GM18508 (cell line): Measurements from ENCODE around the gene SHC2.
"Not testable (repeated sequence)": the region's sequence is repeated elsewhere in the genome, so short reads cannot be mapped to it uniquely, and the experiment has no call there.

Experiments
- ATAC-seq: cut with Tn5 transposase; IDR thresholded peaks from one replicate; pipeline ENCODE4 v1.9.1; 2021; ENCODE audit warnings: moderate number of reproducible peaks; ENCODE audit not compliant: insufficient read depth, unreplicated experiment

Gene SHC2

GRCh38 chr19:394857-395256 lies 66.0 kb downstream of the SHC2 start:
- ATAC-seq = not testable (repeated sequence)

GRCh38 chr19:393560-393959 lies 67.3 kb downstream of the SHC2 start:
- not testable (repeated sequence) for ATAC-seq

DNA sequence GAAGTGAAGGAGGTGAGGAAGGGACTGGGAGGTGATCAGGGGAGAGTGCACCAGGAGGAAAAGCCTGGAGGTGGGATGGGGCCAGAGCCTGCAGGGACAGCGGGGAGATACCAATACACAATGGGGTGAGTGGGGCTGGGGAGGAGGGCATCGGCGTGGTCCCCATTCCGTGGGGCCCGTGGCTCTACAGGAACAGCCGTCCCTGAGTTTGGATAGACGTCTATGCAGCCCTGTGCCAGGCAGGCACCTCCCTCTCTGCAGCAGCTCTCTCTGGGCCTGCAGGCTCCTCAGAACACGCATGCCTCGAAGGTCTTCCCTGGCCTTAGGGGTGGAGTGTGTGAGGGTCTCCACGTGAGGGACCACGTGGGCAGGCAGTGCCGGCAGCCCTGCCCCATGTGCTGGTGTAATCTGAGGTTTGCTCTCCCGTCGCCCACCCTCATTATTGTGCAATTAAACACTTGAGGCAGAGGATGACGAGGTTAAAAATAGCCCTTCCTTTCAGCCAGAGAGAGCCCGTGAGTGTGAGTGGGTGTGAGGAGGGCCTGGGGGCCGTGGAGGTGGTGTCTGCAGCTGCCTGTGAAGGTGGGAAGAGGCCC lies 68.4 kb downstream of the SHC2 start:
- no peak for ATAC-seq

- ATAC-seq = no peak
These were observed 69.0 kb downstream of the SHC2 start for GRCh38 chr19:391726-392374.

DNA sequence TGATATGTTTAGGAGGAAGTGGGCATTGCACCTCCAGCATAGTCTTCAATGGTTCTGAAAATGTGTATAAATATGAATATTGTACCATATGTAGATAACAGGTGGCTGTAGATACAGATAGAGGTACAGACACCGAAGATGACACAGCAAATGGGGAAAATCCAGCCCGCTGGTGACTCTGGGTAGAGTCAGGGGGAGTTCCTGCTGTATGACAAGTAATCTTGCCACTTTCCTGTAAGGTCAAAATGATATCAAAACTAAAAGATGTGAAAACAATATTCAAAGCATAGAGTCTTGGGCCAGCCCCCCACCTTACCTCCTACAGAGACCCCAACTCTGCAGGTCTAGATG lies 69.7 kb downstream of the SHC2 start:
- ATAC-seq = no peak

GRCh38 chr19:390386-391206 lies 70.2 kb downstream of the SHC2 start:
- no peak for ATAC-seq

GRCh38 chr19:389935-390289 lies 70.9 kb downstream of the SHC2 start:
- ATAC-seq = no peak

GRCh38 chr19:389255-389934 lies 71.4 kb downstream of the SHC2 start:
- ATAC-seq = no peak

- no peak for ATAC-seq
These were observed 72.1 kb downstream of the SHC2 start for GRCh38 chr19:388691-389090.

- ATAC-seq = no peak
These were observed 73.1 kb downstream of the SHC2 start for GRCh38 chr19:387777-388176.

GRCh38 chr19:386632-387301 lies 74.1 kb downstream of the SHC2 start:
- ATAC-seq = not testable (repeated sequence)

DNA sequence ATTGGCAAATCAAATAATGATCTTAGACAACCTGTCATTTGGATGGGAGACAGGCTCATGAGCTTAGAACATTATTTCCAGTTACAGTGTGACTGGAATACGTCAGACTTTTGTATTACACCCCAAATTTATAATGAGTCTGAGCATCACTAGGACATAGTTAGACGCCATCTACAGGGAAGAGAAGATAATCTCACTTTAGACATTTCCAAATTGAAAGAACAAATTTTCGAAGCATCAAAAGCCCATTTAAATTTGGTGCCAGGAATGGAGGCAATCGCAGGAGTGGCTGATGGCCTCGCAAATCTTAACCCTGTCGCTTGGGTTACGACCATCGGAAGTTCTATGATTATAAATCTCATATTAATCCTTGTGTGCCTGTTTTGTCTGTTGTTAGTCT lies 74.6 kb downstream of the SHC2 start:
- ATAC-seq = not testable (repeated sequence)

- ATAC-seq = no peak
These were observed 76.0 kb downstream of the SHC2 start for GRCh38 chr19:384799-385169.

- ATAC-seq = no peak
These were observed 76.7 kb downstream of the SHC2 start for GRCh38 chr19:383922-384798.

DNA sequence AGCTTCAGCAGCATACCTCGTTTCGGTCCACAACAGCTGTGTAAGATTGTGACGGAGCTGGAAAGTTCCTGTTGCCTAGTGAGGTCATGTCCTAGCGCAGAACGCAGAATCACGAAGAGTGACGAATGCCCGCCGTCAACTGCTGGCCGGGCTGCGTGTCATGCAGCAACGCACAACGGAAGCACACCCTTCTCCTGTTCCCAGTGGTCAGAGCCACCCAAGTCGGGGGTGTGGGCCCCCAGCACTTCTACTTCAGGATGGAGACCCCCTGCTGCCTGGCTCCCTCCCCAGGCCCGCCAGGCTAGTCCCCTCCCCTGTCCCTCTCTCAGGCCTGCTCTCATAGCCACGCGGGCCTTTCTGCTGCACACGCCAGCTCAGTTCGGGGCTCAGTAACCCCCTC lies 77.8 kb downstream of the SHC2 start:
- no peak for ATAC-seq

GRCh38 chr19:382578-382977 lies 78.3 kb downstream of the SHC2 start:
- not testable (repeated sequence) for ATAC-seq

DNA sequence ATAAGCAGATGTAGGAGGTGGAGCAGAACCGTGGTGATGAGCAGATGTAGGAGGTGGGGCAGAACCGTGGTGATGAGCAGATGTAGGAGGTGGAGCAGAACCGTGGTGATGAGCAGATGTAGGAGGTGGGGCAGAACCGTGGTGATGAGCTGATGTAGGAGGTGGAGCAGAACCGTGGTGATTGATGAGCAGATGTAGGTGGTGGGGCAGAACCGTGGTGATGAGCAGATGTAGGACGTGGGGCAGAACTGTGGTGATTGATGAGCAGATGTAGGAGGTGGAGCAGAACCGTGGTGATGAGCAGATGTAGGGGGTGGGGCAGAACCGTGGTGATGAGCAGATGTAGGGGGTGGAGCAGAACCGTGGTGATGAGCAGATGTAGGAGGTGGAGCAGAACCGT lies 78.9 kb downstream of the SHC2 start:
- ATAC-seq = not testable (repeated sequence)

GRCh38 chr19:380618-381219 lies 80.1 kb downstream of the SHC2 start:
- not testable (repeated sequence) for ATAC-seq

- ATAC-seq = no peak
These were observed 81.0 kb downstream of the SHC2 start for GRCh38 chr19:379796-380195.
